GM18498 (cell line): Measurements from ENCODE around the gene CPNE8.
"Not testable (repeated sequence)": the region's sequence is repeated elsewhere in the genome, so short reads cannot be mapped to it uniquely, and the experiment has no call there.

Source experiments
- ATAC-seq: cut with Tn5 transposase; IDR thresholded peaks from one replicate; pipeline ENCODE4 v1.9.1; 2021; ENCODE audit warnings: mild to moderate bottlenecking, moderate library complexity; ENCODE audit not compliant: unreplicated experiment

Gene CPNE8

DNA sequence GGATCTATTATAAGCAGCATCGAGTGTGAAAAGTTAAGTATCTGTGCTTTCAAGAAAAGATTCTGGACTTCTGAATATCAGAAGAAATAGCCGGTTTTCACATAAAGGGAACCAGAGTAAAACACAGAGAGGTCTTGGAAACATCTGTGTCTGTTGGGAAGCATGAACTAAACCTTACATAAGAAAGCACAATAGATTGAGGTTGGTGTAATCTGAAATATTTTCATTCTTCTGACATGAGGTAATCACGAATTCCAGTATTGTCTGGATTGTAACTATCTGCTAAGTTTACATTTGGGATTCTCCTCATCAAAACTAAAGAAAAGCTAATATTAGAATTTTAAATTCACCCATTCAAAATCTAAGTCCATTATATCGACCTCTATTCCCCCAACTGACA, 161.3 kb downstream of the CPNE8 start:
- no peak for ATAC-seq

DNA sequence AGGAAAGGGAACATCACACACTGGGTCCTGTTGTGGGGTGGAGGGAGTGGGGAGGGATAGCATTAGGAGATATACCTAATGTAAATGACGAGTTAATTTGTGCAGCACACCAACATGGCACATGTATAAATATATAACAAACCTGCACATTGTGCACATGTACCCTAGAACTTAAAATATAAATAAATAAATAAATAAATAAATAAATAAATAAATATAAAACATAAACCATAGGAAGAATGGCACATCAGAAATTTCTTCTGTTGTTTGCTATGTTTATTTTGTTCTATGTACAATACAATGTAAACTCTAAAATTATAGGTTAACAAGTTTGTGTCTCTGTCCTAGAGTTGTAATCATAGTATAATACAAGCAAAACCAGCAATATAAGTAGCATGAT, 162.9 kb downstream of the CPNE8 start:
- not testable (repeated sequence) for ATAC-seq

DNA sequence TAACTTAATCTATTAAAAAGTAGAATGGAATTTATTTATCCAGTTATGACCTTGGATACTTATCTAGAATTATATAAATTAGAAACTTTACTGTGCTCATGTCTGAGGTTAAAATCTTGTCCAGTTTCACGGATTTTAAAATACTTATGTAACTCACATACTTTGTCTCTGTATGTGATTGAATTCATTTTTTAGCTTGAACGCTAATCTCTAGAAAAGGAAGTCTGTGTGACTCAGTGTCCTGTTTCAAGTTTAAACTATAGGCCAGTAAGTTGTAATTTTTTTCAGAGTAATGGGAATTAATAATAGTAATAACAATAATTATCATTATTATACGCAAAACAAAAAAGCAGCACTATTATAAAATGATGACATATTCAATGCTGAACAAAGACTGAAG, 168.6 kb downstream of the CPNE8 start:
- ATAC-seq, result no peak

DNA sequence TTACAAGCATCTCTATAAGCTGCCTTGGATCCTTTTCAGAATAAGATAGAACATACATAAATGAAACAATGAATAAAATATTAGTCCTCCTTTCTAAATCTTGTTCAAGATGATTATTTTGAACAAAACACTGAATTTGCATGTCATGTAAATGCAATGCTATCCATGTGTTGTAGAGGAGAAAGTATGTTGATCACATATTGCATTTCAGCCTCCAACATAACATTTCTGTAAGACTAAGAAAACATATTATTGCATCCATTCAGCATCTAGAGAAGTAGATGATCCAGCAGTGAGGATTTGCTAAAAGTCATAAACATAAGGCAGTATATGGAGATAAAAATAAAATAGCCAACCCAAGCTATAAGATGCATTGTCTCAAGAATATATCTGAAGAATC, 172.6 kb downstream of the CPNE8 start:
- no peak for ATAC-seq

DNA sequence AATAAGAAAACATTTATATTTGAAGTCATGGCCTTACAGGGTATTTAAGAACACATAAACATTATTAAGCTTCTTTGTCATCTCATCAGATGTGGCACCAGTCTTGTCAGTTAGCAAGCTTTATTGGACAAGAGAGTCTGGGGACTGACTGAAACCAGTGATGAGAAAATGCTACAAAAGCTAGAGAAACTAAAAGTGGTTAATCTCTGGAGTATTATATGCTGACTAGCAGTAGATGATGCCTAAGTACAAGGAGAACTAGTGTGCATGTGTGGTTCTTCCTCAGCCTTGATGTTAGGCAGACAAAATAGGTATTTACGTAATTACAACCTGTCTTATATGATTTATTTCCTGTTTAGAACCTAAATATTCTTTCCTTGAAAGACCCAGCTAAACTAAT, 176.5 kb downstream of the CPNE8 start:
- ATAC-seq, result peak; percentile 74

DNA sequence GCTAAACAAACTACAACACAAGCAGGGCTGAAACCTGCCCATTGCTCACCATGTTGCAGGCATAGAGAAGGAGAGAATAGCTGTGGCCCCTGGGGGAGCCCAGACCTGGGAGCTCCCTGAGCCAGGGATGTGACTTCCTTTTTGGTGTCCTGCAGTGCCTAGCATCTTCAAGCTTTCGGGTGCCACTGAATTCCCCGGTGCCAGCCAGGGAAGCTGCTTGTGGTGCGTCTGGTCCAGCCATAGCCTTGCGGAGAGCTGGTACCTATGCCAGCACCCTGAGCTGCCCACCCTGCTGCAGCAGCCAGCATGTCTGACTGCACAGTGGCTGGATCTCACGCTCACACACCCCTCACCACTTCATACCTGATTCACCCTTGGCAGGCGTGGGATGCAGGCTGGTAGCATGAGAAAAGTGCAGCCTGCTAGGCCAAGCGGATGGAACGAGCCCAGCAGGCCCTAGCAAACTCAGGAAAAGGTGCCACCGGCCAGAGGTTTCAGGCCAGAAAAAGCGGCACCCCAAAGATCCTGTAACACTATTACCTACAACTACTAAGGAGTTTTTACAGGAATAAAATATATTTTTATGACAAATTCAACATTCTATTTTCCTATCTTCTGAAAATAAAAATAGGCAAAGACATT, 183.7 kb downstream of the CPNE8 start:
- ATAC-seq, result no peak

DNA sequence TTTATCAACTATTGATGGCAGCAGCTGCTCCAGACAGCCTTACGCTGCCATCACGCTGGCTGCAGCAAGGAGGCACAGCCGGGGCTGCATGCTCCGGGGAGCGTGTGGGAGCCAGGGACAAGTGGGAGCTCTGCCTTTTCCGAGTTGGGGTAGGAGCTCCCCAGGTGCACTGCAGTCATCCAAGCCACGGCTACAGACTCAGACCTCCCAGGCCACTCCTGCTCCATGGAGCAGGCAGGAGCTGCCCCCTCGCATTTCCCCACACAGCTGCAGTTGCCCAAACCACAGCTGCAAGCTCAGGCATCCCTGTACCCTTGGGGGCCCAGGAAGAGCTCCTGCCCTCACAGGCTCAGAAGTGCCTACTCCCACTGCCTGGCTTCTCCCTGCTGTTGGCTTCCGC, 184.7 kb downstream of the CPNE8 start:
- ATAC-seq, result no peak

DNA sequence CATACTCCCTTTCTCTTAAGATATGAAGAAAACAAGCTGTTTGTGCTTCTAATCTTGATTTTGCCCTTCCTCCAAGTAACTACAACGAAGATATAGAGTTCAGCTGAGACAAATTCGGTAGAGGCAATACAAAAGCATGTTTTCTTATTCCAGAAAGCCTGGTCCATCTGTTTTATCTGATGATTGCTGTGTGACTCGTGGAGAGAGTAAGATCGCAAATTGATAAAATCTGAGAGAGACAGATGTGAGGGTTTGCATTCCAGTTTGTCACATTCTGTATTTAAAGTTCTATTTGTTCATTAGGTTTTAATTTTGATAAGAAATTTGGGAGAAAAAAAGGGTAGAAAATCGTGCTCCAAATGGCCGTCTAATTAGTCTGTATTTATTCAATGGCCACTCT, 192.1 kb downstream of the CPNE8 start:
- no peak for ATAC-seq

DNA sequence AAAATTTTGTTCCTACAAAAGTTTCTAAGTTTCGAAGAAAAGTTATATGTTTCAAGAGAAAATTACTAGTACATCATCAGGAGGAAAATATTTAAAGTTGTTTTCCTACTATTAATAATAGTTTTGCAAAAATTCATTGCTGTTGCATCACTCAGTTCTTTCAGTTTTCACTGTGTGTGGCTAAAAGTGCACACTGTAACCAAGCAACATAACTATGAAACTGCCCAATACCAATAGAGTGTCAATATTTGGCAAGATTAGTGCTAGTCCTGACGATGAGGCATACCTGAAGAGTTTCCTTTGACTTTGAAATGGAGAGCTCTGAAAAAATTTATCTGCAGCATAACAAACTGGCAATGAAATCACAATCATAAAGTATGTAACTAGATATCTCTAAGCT, 194.3 kb downstream of the CPNE8 start:
- ATAC-seq, result peak; percentile 96

DNA sequence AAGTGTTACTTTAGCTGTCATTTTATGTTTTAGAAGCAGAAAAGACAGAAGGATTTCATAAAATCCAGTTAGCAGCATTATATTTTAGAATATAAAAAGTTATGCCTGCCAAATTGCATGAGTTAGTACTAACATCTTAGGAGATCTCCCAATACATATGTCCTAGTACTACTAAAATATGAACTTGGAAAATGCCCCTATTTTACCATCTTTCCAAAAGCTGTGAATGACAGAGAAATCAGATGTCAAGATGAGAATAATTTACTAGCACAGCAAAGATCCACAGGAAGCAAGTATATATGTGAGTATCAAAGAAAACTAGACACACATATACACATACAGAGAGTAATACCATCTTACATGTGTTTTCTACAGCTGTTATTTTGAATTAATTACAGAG, 196.9 kb downstream of the CPNE8 start:
- ATAC-seq, result no peak

DNA sequence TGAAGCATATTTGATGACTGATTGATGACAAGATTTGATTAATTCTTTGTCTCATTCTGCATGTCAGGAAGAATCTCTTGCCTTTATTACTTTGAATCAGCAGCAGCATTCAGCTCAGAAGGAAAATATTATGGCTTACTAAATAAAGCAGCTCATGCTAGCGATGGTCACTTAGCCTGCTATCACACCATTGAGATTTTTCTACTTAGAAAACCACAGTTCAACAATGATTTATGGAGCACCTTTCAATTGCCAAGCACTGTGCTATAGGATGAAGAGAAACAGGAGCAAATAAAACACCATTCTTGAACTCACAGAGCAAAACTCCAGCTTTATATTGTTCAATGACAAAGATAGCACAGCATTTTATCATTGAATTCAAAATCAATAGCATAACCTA, 197.7 kb downstream of the CPNE8 start:
- ATAC-seq, result no peak

DNA sequence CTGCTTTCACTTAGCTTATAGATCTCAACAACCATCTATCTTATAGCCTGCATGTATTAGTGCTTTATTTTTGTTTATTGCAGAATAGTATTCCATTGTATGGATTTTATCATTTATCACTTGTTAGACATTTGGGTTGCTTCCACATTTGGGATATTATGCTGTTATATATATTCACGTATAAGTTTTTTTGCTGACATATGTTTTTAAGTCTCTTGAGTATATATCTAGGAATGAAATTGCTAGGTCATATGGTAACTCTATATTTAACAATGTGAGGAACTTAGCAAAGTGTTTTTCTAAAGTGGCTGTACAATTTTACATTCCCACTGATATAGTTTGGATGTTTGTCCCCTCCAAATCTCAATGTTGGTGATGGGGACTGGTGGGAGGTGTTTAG, 208.1 kb downstream of the CPNE8 start:
- no peak for ATAC-seq

DNA sequence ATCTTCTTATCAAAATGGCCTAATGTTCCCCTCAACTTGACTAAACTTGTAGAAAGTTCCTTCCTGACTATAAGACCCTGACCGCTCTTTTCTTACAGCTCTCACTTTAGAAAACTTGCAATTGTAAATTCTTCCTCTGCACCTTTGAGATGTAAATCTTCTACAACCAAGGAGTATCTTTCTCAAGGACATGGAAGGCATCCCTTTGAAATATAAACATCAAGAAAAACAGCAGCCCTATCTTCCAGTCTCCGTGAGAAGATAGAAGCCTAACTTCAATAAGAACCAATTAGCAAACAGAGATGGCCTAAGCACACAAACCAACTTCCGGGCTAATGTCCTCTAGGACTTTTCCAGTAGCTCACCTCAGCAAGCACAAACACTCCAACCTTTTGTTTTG, 210.3 kb downstream of the CPNE8 start:
- no peak for ATAC-seq

DNA sequence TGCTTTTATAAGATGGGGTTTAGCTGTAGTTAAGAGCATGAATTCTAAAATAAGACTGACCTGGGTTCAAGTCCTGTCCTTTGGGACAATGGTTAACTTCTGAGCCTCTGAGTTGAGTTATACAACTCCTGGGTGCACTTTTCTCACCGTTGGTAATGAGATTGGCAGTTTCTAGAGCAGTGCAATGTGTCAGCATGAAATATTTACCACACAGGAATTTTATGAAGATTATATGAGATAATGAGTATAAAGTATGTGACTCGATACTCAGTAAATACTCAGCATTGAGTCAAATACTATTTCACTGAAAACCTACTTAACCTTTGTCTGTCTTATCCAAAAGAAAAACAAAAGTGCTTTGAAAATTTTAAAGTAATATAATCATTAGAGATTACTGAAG, 214.2 kb downstream of the CPNE8 start:
- no peak for ATAC-seq

DNA sequence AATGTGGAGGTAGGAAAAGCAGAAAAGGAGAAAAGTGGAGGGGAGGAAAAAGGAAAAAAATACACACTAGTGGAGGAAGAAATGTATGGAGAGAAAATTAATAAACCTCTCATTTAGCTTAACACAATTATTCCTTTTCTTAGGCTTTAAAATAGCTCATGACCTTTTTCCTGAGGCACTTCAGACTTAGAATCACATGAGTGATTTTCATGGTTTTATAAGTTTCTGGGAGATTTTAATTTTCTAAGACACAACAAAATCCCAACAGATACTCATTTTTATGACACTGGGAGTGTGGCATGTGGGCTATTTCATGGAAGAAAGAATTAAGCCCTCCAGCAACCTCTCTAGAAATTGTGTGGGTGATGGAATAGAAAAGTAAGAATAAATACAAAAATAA, 214.7 kb downstream of the CPNE8 start:
- ATAC-seq, result no peak

DNA sequence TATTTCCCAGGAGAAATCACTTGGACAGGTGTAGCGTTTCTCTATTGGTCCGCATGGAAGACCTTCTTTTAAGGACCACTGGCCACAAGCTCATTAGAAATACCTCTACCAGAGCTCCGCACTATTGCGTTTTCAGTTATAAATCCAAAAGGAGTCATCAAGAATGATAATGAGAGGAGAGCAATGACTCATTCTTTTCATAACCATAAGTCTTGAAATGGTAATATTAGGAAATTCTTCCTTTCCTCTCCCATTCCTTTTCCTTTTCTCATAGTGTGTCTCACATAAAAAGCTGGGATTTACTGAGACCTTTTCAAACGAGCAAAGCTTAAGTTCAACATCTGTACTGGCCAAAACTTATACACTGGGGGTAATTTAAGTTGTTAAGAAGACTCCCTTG, 215.7 kb downstream of the CPNE8 start:
- no peak for ATAC-seq

DNA sequence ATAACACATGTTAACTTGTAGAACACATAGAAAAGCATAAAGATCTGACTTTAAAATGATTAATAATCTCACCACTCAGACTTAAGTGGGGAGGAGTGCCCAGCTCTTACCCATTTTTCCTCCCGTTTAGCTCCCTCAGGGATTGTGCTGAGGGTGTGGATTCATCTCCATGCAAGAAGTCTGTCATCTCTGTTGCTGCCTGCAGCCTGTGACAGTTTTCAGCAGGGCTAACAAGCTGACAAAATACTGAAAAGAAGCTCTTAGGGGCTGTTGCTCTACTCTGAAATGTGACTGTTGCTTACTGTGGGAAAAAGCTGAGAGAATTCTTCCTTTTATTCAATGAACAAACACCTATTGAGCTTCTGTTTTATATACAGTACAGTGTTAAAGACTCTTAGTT, 216.2 kb downstream of the CPNE8 start:
- no peak for ATAC-seq

DNA sequence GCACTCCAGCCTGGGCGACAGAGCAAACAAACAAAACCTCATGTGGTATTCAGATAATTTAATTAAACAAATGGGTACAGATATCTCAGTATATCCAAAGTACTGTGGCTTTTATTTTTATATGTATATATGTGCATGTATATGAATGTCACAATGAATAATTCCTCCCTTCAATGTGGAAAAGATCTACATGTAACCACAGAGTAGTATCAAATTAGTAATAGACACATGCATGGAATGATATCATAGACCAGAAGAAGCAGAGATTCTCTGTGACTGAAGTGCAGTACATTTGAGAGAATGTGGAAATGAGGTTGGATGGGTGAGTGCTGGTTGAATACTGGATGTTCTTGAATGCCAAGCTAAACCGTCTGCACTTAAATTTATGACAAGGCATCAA, 222.9 kb downstream of the CPNE8 start:
- no peak for ATAC-seq

DNA sequence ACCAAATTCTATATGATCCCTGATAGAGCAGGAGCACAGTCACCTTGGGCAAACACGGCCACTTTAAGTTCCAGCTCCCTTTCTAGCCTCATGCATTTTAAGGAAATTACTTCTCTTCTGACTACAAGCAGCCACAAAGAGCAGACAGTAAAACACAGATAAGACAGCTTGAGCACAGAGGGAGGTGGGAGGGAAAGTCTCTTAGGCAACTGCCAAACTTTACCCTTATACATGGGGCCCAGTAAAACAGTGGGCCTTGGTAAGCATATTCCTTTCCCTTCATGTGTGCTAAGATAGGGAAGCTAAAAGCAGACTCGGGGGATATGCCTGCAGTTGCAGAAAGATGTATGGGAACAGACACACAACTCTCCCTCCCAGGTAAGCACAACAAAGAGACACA, 235.9 kb downstream of the CPNE8 start:
- no peak for ATAC-seq

DNA sequence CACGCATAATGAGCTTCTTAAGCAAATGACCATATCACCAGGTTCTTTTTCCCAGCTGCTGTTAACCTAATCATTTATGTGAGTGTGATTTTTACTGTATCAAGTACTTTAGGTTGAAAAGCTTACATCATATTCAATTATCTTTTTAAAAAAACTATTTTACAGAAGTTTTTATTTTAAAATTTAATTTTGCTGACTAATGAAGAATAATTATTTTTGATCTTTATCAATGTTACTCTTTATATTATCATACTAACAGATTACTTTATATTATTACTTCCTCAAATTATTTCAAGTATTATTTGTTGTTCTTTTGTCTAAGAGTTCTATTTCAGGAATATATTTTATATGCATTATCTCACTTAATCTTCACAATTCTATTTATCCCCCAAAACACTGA, 236.3 kb downstream of the CPNE8 start:
- no peak for ATAC-seq

DNA sequence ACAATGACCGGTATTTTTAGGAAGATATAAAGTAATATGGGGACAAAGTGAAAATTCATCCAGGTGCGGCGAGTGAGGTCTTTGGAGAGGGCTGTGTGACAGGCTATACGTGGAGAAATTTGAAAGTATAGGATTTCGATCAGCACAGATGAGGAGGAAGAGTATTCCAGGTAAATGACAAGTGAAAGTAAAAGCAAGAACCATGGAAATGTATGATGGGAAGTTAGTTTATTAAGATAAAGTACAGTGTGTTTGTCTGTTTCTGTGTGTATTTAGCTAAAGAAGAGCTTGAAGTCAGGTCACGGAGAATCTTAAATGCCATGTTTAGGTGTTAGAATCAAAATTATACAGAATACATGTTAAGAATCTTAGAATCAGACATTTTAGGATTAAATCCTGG, 239.0 kb downstream of the CPNE8 start:
- ATAC-seq, result no peak

DNA sequence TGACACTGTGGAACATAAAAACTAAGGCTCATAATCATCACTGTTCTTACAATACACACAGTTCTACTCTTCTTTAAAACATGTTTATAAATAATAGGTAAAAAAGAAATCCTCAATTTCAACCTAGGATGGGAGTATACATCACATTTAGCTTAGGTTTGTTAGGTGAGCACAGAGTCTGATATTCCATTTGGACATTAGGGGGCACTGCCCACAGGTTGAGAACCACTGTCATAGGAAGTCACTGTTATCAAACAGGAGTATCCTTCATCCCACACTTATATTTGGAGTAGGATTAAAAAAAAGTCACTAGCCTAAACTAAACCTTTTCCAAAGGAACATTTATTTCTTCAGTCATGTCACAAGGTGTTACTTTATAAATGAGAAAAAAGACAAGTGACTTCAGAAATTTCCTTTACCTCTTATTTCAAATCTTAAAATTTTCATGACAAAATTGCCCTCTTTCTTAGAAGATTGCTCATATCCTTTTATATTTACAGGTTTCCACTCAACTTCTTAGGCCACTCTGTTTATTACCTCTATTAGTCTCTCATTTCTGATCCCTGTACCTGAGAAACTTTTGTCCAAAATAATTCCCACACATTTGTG, 240.6 kb downstream of the CPNE8 start:
- peak; percentile 83 for ATAC-seq

DNA sequence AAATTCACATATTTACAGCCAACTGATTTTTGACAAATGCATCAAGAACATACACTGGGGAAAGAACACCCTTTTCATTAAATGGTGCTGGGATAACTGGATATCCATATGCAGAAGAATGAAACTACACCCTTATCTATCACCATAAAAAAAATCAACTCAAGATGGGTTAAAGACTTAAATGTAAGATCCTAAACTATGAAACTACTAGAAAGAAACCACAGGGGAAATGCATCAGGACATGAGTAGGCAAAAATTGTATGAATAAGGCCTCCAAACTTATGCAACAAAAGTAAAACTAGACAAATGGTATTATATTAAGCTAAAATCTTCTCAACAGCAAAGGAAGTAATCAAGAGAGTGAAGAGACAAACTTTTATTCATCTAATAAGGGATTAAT, 242.6 kb downstream of the CPNE8 start:
- ATAC-seq, result no peak
